Activated B cell treated with CpG ODN at 0.5 μM for 24 hours (primary cell): ENCODE results near the gene FKBP11. TPM values are rescaled to one million over a fixed set of nuclear protein-coding genes. Genes with fewer than 3 reads are reported as not detected.

Experiments used
- ATAC-seq: fragments of 200-7000 bp; cut with Tn5 transposase; one replicate; pipeline ENCODE4 v1.10.0; 2021; ENCODE audit warnings: low read depth, mild to moderate bottlenecking, moderate library complexity
- CTCF ChIA-PET: fragments of 350-600 bp; sonication (Branson Sonifier 250); formaldehyde crosslinking; loops from one replicate; lab custom pipeline; 2021; ENCODE audit warnings: antibody characterized with exemption; lab: Charles Lee
- POLR2A ChIA-PET: fragments of 350-600 bp; sonication (Branson Sonifier 250); formaldehyde crosslinking; loops from one replicate; lab custom pipeline; 2021; ENCODE audit warnings: antibody characterized with exemption; lab: Charles Lee
- DNase-seq: peaks from one replicate; pipeline ENCODE4 v3.0.0; 2022
- H3K27ac Mint-ChIP-seq: one replicate; pipeline ENCODE4 v1.8.0; 2020; ENCODE audit warnings: mixed read lengths
- H3K27me3 Mint-ChIP-seq: one replicate; pipeline ENCODE4 v1.8.0; 2021; ENCODE audit warnings: mixed read lengths
- H3K36me3 Mint-ChIP-seq: one replicate; pipeline ENCODE4 v1.8.0; 2021; ENCODE audit warnings: low read depth, mixed read lengths
- H3K4me1 Mint-ChIP-seq: one replicate; pipeline ENCODE4 v1.8.0; 2021; ENCODE audit warnings: mixed read lengths
- H3K4me3 Mint-ChIP-seq: one replicate; pipeline ENCODE4 v1.8.0; 2020; ENCODE audit warnings: mild to moderate bottlenecking, mixed read lengths
- H3K9me3 Mint-ChIP-seq: one replicate; pipeline ENCODE4 v1.8.0; 2020; ENCODE audit warnings: mixed read lengths
- CTCF ChIP-seq: fragments of 200-600 bp; IDR thresholded peaks from one replicate; pipeline ENCODE4 v1.8.0; 2022; ENCODE audit warnings: antibody characterized with exemption, mild to moderate bottlenecking
- intact Hi-C: fragments of 100-400 bp; cut with micrococcal nuclease; formaldehyde crosslinking; loops from one replicate; pipeline ENCODE4 v1.15.1; 2024
- total RNA-seq: library from RNA; stranded (reverse); gene quantifications from 2 replicates; pipeline ENCODE4 v1.2.3, GENCODE V29; 2022

The FKBP11 gene
- total RNA-seq, 1 donor from 2014 or later, result 22.9 TPM

- H3K9me3 Mint-ChIP-seq, result no peaks in the 10 kb centered on the region
- ChIA-PET POLR2A (interaction anchor here (0.6 to 3.7 kb wide), 13 partner anchors 11 to 1155 kb away, joined by 3 to 31 read pairs (median 5); partner anchors contain the start of genes DDX23, FKBP11, WNT1 and WNT10B), CTCF (interaction anchor here (0.9 to 2.8 kb wide), 10 partner anchors 13 to 104 kb away, joined by 3 to 13 read pairs (median 4); partner anchors contain the start of gene WNT1)
- intact Hi-C loops, result loop anchor here (1.0 to 10.0 kb wide), 7 partner anchors 13 to 242 kb away; partner anchors contain the start of genes CCNT1, PRKAG1, RND1 and WNT1
- no peak for TF ChIP-seq CTCF
- DNase-seq, result no peak
- H3K4me1 Mint-ChIP-seq, result peaks cover 41% of the 10 kb centered on the region
- H3K27ac Mint-ChIP-seq, result peak overlapping the region; percentile 91
- peak; percentile 2 for ATAC-seq
- H3K27me3 Mint-ChIP-seq, result peaks cover 8% of the 10 kb centered on the region
- H3K4me3 Mint-ChIP-seq, result peak overlapping the region; percentile 99
- H3K36me3 Mint-ChIP-seq, result peaks cover 29% of the 10 kb centered on the region
Observed at GRCh38 chr12:48956279-48957140, 31.2 kb upstream of the FKBP11 start.

- Mint-ChIP-seq H3K9me3 (no peaks in the 10 kb centered on the region), H3K4me3 (peak overlapping the region; percentile 64), H3K27ac (peak overlapping the region; percentile 61), H3K27me3 (peaks cover 2% of the 10 kb centered on the region), H3K4me1 (peaks cover 41% of the 10 kb centered on the region), H3K36me3 (peaks cover 31% of the 10 kb centered on the region)
- intact Hi-C loops, result loop anchor here (10.0 kb wide), 1 partner anchor 240 kb away; the partner anchor contains the start of gene CCNT1
- ChIA-PET POLR2A (no interaction called here), CTCF (interaction anchor here (1.3 kb wide), 1 partner anchor 23 kb away, joined by 4 read pairs; the partner anchor contains the start of gene WNT1)
- no peak for TF ChIP-seq CTCF
- DNase-seq (no peak), ATAC-seq (no peak)
Observed at GRCh38 chr12:48954841-48955501, 29.7 kb upstream of the FKBP11 start.

GRCh38 chr12:48954061-48954460, 28.8 kb upstream of the FKBP11 start:
- ATAC-seq (no peak), DNase-seq (no peak)
- intact Hi-C loops, result loop anchor here (10.0 kb wide), 1 partner anchor 239 kb away; the partner anchor contains the start of gene CCNT1
- Mint-ChIP-seq H3K4me3 (no peak overlapping the region), H3K9me3 (no peaks in the 10 kb centered on the region), H3K4me1 (peaks cover 42% of the 10 kb centered on the region), H3K36me3 (peaks cover 36% of the 10 kb centered on the region), H3K27me3 (no peaks in the 10 kb centered on the region), H3K27ac (no peak overlapping the region)
- no peak for TF ChIP-seq CTCF
- ChIA-PET CTCF (interaction anchor here (1.1 to 1.7 kb wide), 2 partner anchors 15 to 24 kb away, joined by 3 to 7 read pairs; partner anchors contain the start of gene WNT1), POLR2A (interaction anchor here (0.6 kb wide), 1 partner anchor 311 kb away, joined by 7 read pairs; no protein-coding TSS in a partner anchor)

GRCh38 chr12:48952691-48953090, 27.4 kb upstream of the FKBP11 start:
- CTCF ChIA-PET, result interaction anchor here (1.1 to 1.8 kb wide), 4 partner anchors 19 to 28 kb away, joined by 4 to 8 read pairs (median 6); partner anchors contain the start of genes FKBP11 and WNT1
- Mint-ChIP-seq H3K36me3 (peaks cover 40% of the 10 kb centered on the region), H3K4me1 (peaks cover 38% of the 10 kb centered on the region), H3K27ac (no peak overlapping the region), H3K27me3 (no peaks in the 10 kb centered on the region), H3K4me3 (no peak overlapping the region), H3K9me3 (no peaks in the 10 kb centered on the region)
- POLR2A ChIA-PET, result interaction anchor here (1.1 kb wide), 1 partner anchor 14 kb away, joined by 3 read pairs; no protein-coding TSS in a partner anchor
- TF ChIP-seq CTCF, result no peak
- intact Hi-C loops, result loop anchor here (10.0 kb wide), 1 partner anchor 238 kb away; the partner anchor contains the start of gene CCNT1
- ATAC-seq, result no peak
- DNase-seq, result no peak
